ENCODE data around the gene P4HA2.

The P4HA2 gene

DNA sequence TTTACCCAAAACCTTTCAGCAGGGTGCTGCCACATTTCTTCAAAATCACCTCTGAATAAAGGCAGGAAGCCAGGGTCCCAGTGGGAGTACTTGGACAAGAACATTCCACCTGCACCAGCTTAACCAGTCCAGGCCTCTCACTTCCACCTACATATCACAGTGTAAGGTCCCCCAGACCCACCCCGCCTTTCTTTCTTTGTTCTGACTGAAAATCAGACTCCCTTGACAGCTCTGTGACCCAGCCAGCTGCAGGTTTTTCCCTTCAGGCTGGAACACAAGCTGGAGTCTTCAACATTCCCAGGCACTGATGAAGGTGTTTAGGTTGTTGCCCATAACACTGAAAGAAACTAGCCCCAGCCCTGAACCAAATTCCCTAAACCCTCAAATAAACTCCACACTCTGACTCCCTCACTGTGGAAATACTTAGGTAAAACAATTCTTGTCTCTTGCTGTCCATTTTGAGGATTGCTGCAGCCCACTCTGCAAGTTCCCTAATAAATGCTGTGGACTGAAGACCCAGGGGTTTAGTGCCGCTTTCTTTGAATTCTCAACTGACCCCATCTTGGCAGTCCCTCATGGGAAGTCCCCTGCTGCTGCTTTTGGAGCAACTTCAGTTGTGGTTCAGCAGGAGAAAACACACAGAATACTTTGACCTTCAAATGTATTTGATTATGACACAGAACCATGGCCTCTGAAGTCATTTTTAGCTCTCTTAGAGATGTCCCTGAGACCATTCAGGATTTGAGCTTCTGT is 24.8 kb downstream of the P4HA2 start:
- TF ChIP-seq, protein P1, sequence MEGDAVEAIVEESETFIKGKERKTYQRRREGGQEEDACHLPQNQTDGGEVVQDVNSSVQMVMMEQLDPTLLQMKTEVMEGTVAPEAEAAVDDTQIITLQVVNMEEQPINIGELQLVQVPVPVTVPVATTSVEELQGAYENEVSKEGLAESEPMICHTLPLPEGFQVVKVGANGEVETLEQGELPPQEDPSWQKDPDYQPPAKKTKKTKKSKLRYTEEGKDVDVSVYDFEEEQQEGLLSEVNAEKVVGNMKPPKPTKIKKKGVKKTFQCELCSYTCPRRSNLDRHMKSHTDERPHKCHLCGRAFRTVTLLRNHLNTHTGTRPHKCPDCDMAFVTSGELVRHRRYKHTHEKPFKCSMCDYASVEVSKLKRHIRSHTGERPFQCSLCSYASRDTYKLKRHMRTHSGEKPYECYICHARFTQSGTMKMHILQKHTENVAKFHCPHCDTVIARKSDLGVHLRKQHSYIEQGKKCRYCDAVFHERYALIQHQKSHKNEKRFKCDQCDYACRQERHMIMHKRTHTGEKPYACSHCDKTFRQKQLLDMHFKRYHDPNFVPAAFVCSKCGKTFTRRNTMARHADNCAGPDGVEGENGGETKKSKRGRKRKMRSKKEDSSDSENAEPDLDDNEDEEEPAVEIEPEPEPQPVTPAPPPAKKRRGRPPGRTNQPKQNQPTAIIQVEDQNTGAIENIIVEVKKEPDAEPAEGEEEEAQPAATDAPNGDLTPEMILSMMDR (conservative IDR thresholded peaks at IDR 0.05; ENCODE audit: low read depth, low read length): no peak
- DNase-seq (ENCODE audit: low read depth): no peak
- H3K4me3 ChIP-seq (ENCODE audit: low read length): no peak overlapping the region

DNA sequence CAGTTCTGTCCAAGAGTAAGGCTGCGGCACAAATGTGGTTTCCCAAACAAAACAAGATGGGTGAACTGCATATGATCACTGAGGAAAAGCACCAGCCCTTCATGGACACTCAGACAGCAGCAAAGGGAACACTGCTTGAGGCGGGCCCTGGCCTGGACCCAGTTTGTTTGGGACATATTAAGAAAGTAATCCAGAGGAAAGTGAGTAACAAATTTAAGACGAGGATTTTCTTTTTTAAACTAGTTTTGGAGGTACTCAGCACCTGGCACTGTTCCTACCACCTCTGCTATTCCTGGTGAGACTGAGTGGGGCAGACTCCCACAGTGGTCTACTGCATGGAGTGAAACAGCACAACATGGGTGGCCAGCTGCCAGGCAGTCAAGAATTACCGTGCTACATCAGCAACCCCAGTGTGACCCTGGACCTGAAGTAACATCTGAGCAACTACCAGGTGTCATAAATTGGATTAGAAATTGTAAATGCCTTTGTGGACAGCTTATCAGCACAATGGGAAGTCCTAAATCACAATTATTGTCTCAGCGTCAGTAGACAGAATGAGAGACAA is 28.5 kb downstream of the P4HA2 start:
- TF ChIP-seq, protein P1 (conservative IDR thresholded peaks at IDR 0.05; ENCODE audit: low read depth, low read length): no peak
- DNase-seq (ENCODE audit: low read depth): no peak
- no peak overlapping the region for H3K4me3 ChIP-seq (ENCODE audit: low read length)

DNA sequence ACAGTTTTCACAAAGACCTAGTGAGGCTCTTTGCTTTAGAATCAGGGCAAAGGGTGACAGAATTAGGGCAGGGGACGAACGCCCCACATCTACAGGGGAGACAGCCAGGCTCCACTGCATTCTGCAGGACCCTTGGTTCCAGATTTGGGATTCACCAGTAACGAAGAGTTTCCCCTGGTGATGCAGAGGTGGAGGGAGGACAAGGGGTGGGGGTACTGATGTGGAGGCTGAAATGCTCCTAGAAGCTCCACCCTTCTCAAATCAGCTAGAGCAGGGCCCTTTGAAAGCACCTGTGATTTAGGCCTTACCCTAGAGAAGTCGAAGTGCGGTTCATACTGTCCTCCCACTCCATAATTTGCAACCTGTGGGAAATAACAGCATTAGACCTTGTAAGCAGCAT is 29.1 kb downstream of the P4HA2 start:
- TF ChIP-seq, protein P1 (conservative IDR thresholded peaks at IDR 0.05; ENCODE audit: low read depth, low read length): no peak
- DNase-seq (ENCODE audit: low read depth): no peak
- no peak overlapping the region for H3K4me3 ChIP-seq (ENCODE audit: low read length)

DNA sequence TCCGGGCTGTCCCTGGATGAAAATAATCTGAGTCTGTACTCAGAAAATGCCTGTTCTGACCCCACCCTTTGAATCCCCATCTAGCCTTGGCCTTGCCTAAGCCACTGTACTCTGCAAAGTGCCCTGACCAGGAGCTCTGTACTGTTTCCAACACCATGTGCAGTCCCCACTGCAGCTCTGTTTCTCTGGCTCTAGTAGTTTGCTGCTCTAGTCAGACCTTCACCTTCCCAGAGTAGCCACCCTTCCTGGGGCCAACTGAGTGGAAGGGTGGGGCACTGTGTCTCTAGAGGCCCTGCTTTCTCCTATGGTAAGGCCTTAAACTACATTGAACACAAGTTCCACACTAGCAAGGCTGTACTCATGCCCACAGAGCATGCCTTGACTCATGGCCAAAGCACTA is 31.9 kb downstream of the P4HA2 start:
- DNase-seq (ENCODE audit: low read depth): no peak
- no peak overlapping the region for H3K4me3 ChIP-seq (ENCODE audit: low read length)
- TF ChIP-seq, protein P1 (conservative IDR thresholded peaks at IDR 0.05; ENCODE audit: low read depth, low read length): no peak

DNA sequence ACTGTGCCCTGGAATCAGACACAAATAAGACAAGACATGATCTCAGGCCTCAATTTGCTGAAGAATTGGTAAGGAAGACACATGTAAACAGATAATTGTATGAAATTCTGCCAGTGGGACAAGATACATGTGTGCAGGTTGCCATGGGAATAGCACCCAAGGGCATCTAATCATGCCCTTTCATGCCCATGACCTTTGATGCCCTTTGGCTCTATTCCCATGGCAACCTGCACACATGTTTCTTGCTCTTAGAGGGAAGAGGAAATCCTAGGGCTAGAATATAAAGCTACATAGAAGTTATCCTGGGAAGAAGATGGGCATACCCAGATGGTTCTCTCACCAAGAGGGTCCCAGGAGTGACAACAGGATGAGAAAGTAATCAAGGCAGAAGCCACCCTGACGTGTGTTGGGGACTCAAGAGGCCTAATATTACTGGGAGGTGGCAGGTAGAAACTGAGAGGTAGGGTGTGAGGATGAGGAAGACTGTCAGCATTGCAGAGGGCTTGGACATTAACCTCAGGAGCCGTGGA is 34.4 kb downstream of the P4HA2 start:
- H3K4me3 ChIP-seq (ENCODE audit: low read length): no peak overlapping the region
- TF ChIP-seq, protein P1 (conservative IDR thresholded peaks at IDR 0.05; ENCODE audit: low read depth, low read length): no peak

DNA sequence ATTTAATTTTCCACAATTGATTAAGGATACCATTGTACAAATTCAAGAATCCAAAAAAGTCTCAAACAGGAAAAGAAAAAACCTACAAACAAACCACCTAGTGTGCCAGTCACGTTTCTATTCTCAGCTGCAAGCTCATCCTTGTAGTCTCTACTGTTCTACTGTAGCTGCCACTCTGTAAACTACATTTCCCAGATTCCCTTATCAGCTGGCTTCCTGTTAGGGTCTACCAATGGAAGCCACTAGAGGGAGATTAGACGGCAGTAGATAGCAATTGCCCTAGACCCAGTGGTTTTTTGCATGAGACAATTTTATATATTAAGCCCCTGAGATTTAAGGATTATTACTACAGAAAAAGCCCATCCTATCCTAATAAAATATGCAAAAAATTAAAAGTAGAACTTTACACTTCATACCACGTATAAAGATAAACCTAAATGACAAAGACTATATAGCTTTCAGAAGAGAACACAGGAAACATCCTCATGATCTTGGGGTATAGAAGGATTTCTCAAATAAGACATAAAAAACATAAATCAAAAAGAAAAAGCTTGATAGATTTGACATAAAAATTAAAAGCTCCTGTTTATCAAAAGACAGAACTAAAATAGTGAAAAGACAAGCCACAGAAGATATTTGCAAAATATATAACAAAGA is 37.4 kb downstream of the P4HA2 start:
- peak; percentile 43 for DNase-seq (ENCODE audit: low read depth)
- H3K4me3 ChIP-seq (ENCODE audit: low read length): no peak overlapping the region
- TF ChIP-seq, protein P1 (conservative IDR thresholded peaks at IDR 0.05; ENCODE audit: low read depth, low read length): peak; percentile 92

More for the DNA sequence above, 34.4 kb downstream of the P4HA2 start:
- DNase-seq (ENCODE audit: low read depth): no peak

Measured in retinal pigment epithelial cell (primary cell).